CD4-positive, alpha-beta T cell (primary cell): ENCODE data around the gene C22orf39. TPM values are rescaled to one million over a fixed set of nuclear protein-coding genes. Genes with fewer than 3 reads are reported as not detected.

Source experiments
- ATAC-seq: fragments of 200-7000 bp; cut with Tn5 transposase; one replicate; pipeline ENCODE4 v1.10.0; 2022; ENCODE audit warnings: mild to moderate bottlenecking; ENCODE audit not compliant: poor library complexity
- CTCF ChIA-PET: fragments of 350-600 bp; sonication (Branson Sonifier 250); formaldehyde crosslinking; loops from one replicate; lab custom pipeline; 2021; ENCODE audit warnings: antibody characterized with exemption, inconsistent platforms; lab: Charles Lee
- POLR2A ChIA-PET: fragments of 350-600 bp; sonication (Branson Sonifier 250); formaldehyde crosslinking; loops from one replicate; lab custom pipeline; 2021; ENCODE audit warnings: antibody characterized with exemption, inconsistent platforms; lab: Charles Lee
- DNase-seq, 14 experiments: peaks; one replicate each; pipeline ENCODE4 v3.0.0-alpha.2; 2013 to 2020; ENCODE audit warnings: mixed read lengths in 2 of 14
- H3K27ac ChIP-seq, 2 donors: one replicate each; pipeline versions ENCODE4 v1.5.1 to v1.7.0; 2013; ENCODE audit warnings: low read length in 2 of 2, low read depth in 1 of 2, mild to moderate bottlenecking in 1 of 2
- H3K27me3 ChIP-seq, 2 experiments: 1 replicate in 1 of 2; 2 replicates in 1 of 2; pipeline versions ENCODE4 v1.6.1 to v1.7.0; 2013; ENCODE audit warnings: low read length in 2 of 2, control low read depth in 1 of 2, mild to moderate bottlenecking in 1 of 2, moderate library complexity in 1 of 2; ENCODE audit not compliant: insufficient read depth in 2 of 2, control insufficient read depth in 1 of 2
- H3K36me3 ChIP-seq: one replicate; pipeline ENCODE4 v1.6.1; 2013; ENCODE audit warnings: low read length, control low read depth; ENCODE audit not compliant: insufficient read depth
- H3K4me1 ChIP-seq: one replicate; pipeline ENCODE4 v1.6.1; 2013; ENCODE audit warnings: low read length, control low read depth; ENCODE audit not compliant: insufficient read depth
- H3K4me3 ChIP-seq: one replicate; pipeline ENCODE4 v1.5.1; 2013; ENCODE audit warnings: mild to moderate bottlenecking, low read length, moderate library complexity
- H3K9me3 ChIP-seq, 2 experiments: 1 replicate in 1 of 2; 2 replicates in 1 of 2; pipeline versions ENCODE4 v1.6.1 to v1.7.0; 2013; ENCODE audit warnings: low read length in 2 of 2, mild to moderate bottlenecking in 2 of 2, control low read depth in 1 of 2, moderate library complexity in 1 of 2; ENCODE audit not compliant: control insufficient read depth in 1 of 2, insufficient read depth in 1 of 2
- H3K27ac Mint-ChIP-seq: one replicate; pipeline ENCODE4 v1.8.0; 2020; ENCODE audit warnings: mixed read lengths
- H3K27me3 Mint-ChIP-seq: one replicate; pipeline ENCODE4 v1.8.0; 2021; ENCODE audit warnings: mixed read lengths
- H3K36me3 Mint-ChIP-seq: one replicate; pipeline ENCODE4 v1.8.0; 2021; ENCODE audit warnings: low read depth, mixed read lengths
- H3K4me1 Mint-ChIP-seq: one replicate; pipeline ENCODE4 v1.8.0; 2021; ENCODE audit warnings: low read depth, mixed read lengths
- H3K4me3 Mint-ChIP-seq: one replicate; pipeline ENCODE4 v1.8.0; 2020; ENCODE audit warnings: mild to moderate bottlenecking, mixed read lengths
- H3K9me3 Mint-ChIP-seq: one replicate; pipeline ENCODE4 v1.8.0; 2020; ENCODE audit warnings: mixed read lengths
- CTCF ChIP-seq: fragments of 200-600 bp; IDR thresholded peaks from one replicate; pipeline ENCODE4 v1.8.0; 2022; ENCODE audit warnings: antibody characterized with exemption, mild to moderate bottlenecking
- intact Hi-C, 2 experiments: fragments of 100-400 bp; cut with DNase I in 1 of 2; cut with micrococcal nuclease in 1 of 2; formaldehyde crosslinking; loops; one replicate each; pipeline versions ENCODE4 v1.15.1 to v1.9.0; 2023 to 2025; cut with DNase I, micrococcal nuclease
- total RNA-seq, 174 experiments: library from RNA in 2 of 174; stranded (reverse) in 2 of 174; gene quantifications; one replicate each; pipeline ENCODE4 v1.2.3 and lab custom pipeline; 2021 to 2026

The C22orf39 gene
- total RNA-seq, 2 experiments from 2014 or later, result 30.2 to 32.6 TPM

GRCh38 chr22:19477321-19478044 is 30.0 kb upstream of the C22orf39 start:
- intact Hi-C loops, result loop anchor here (1.0 to 10.0 kb wide), 7 partner anchors 45 to 371 kb away; partner anchors contain the start of genes ESS2 (in 1 of the 2), HIRA (in 1 of the 2), MRPL40 (in 1 of the 2) and SLC25A1 (in 1 of the 2)
- Histone ChIP-seq H3K4me3 (peak overlapping the region; percentile 75), H3K27ac (peak overlapping the region; percentile 38 to 95), H3K9me3 (no peaks in the 10 kb centered on the region), H3K27me3 (no peaks in the 10 kb centered on the region), H3K4me1 (peaks cover 22% of the 10 kb centered on the region), H3K36me3 (peaks cover 35% of the 10 kb centered on the region)
- Mint-ChIP-seq H3K27me3 (no peaks in the 10 kb centered on the region), H3K9me3 (no peaks in the 10 kb centered on the region), H3K36me3 (peaks cover 42% of the 10 kb centered on the region), H3K27ac (peak overlapping the region; percentile 100), H3K4me3 (peak overlapping the region; percentile 80), H3K4me1 (peaks cover 31% of the 10 kb centered on the region)
- TF ChIP-seq CTCF, result peak; percentile 39
- ATAC-seq (no peak), DNase-seq (peak in 2 of 14 experiments; percentile 33 to 39)
- ChIA-PET POLR2A (interaction anchor here (0.8 to 3.8 kb wide), 8 partner anchors 9 to 331 kb away, joined by 3 to 54 read pairs (median 6); partner anchors contain the start of genes C22orf39, HIRA, MRPL40 and SLC25A1), CTCF (interaction anchor here (0.7 to 2.9 kb wide), 7 partner anchors 30 to 333 kb away, joined by 3 to 13 read pairs (median 4); partner anchors contain the start of genes C22orf39, ESS2 and SLC25A1)

GRCh38 chr22:19476023-19476422 is 28.5 kb upstream of the C22orf39 start:
- H3K9me3 Mint-ChIP-seq, result no peaks in the 10 kb centered on the region
- H3K27me3 Mint-ChIP-seq, result no peaks in the 10 kb centered on the region
- no peak for TF ChIP-seq CTCF
- H3K36me3 Mint-ChIP-seq, result peaks cover 56% of the 10 kb centered on the region
- CTCF ChIA-PET, result interaction anchor here (0.7 to 1.8 kb wide), 2 partner anchors 111 to 154 kb away, joined by 4 to 13 read pairs; no protein-coding TSS in a partner anchor
- H3K4me3 Mint-ChIP-seq, result peak overlapping the region; percentile 46
- H3K4me3 ChIP-seq, result no peak overlapping the region
- H3K9me3 ChIP-seq, result no peaks in the 10 kb centered on the region
- POLR2A ChIA-PET, result no interaction called here
- H3K27me3 ChIP-seq, result no peaks in the 10 kb centered on the region
- H3K36me3 ChIP-seq, result peaks cover 50% of the 10 kb centered on the region
- no peak overlapping the region for H3K27ac Mint-ChIP-seq
- ATAC-seq, result no peak
- no peak overlapping the region for H3K27ac ChIP-seq
- peaks cover 31% of the 10 kb centered on the region for H3K4me1 Mint-ChIP-seq
- intact Hi-C loops, result loop anchor here (2.0 to 10.0 kb wide), 6 partner anchors 44 to 331 kb away; partner anchors contain the start of genes ESS2 (in 1 of the 2), HIRA (in 1 of the 2), MRPL40 (in 1 of the 2) and SLC25A1 (in 1 of the 2)
- DNase-seq, result no peak
- H3K4me1 ChIP-seq, result peaks cover 22% of the 10 kb centered on the region

- TF ChIP-seq CTCF, result no peak
- intact Hi-C loops, result loop anchor here in 1 of 2 experiments (10.0 kb wide), 1 partner anchor 329 kb away; the partner anchor contains the start of gene ESS2
- Histone ChIP-seq H3K27ac (no peak overlapping the region), H3K4me1 (peaks cover 16% of the 10 kb centered on the region), H3K9me3 (no peaks in the 10 kb centered on the region), H3K4me3 (no peak overlapping the region), H3K36me3 (peaks cover 73% of the 10 kb centered on the region), H3K27me3 (no peaks in the 10 kb centered on the region)
- Mint-ChIP-seq H3K4me1 (peaks cover 22% of the 10 kb centered on the region), H3K4me3 (no peak overlapping the region), H3K27me3 (no peaks in the 10 kb centered on the region), H3K27ac (no peak overlapping the region), H3K36me3 (peaks cover 72% of the 10 kb centered on the region), H3K9me3 (no peaks in the 10 kb centered on the region)
- DNase-seq (no peak), ATAC-seq (no peak)
- POLR2A ChIA-PET, result no interaction called here
- CTCF ChIA-PET, result interaction anchor here (1.7 kb wide), 1 partner anchor 156 kb away, joined by 5 read pairs; no protein-coding TSS in a partner anchor
Observed at GRCh38 chr22:19473578-19473977, 26.1 kb upstream of the C22orf39 start.
